ENCODE data around the gene KAT6B. TPM values are rescaled to one million over a fixed set of nuclear protein-coding genes. Genes with fewer than 3 reads are reported as not detected.

Gene KAT6B
- total and polyA plus RNA-seq, 8 donors = 27.6 to 48.1 (median 42.3) TPM

- DNase-seq (no peak), ATAC-seq (peak; percentile 34)
- H3K36me3 ChIP-seq = no peaks in the 10 kb centered on the region
- no peak overlapping the region for H3K4me3 ChIP-seq
- H3K27ac ChIP-seq = no peak overlapping the region
- H3K27me3 ChIP-seq = no peaks in the 10 kb centered on the region
- peaks cover 0 to 3% of the 10 kb centered on the region in 2 donors for H3K4me1 ChIP-seq
- no peaks in the 10 kb centered on the region for H3K9me3 ChIP-seq
- no peak for TF ChIP-seq CTCF (IDR thresholded peaks at IDR 0.05)
- intact Hi-C loops (cut with DNase I) = no loop called here
Observed at GRCh38 chr10:75001715-75002350, 175.4 kb downstream of the KAT6B start.

- ATAC-seq (no peak), DNase-seq (no peak)
- H3K9me3 ChIP-seq = no peaks in the 10 kb centered on the region
- no peak overlapping the region for H3K4me3 ChIP-seq
- H3K36me3 ChIP-seq = no peaks in the 10 kb centered on the region
- intact Hi-C loops (cut with DNase I) = no loop called here
- TF ChIP-seq CTCF (IDR thresholded peaks at IDR 0.05) = no peak
- H3K4me1 ChIP-seq = peaks cover 0 to 3% of the 10 kb centered on the region in 2 donors
- no peak overlapping the region for H3K27ac ChIP-seq
- H3K27me3 ChIP-seq = no peaks in the 10 kb centered on the region
Observed at GRCh38 chr10:75002351-75002725, 175.9 kb downstream of the KAT6B start.

- intact Hi-C loops (cut with DNase I) = no loop called here
- H3K4me3 ChIP-seq = no peak overlapping the region
- ATAC-seq = peak; percentile 58
- TF ChIP-seq CTCF (IDR thresholded peaks at IDR 0.05) = no peak
- DNase-seq = no peak
- H3K9me3 ChIP-seq = no peaks in the 10 kb centered on the region
- no peaks in the 10 kb centered on the region for H3K27me3 ChIP-seq
- no peaks in the 10 kb centered on the region for H3K36me3 ChIP-seq
- no peak overlapping the region for H3K27ac ChIP-seq
- peaks cover 0 to 7% of the 10 kb centered on the region in 2 donors for H3K4me1 ChIP-seq
Observed at GRCh38 chr10:75002967-75003594, 176.7 kb downstream of the KAT6B start.

- no peaks in the 10 kb centered on the region for H3K9me3 ChIP-seq
- no peak for TF ChIP-seq CTCF (IDR thresholded peaks at IDR 0.05)
- H3K27ac ChIP-seq = no peak overlapping the region
- DNase-seq = no peak
- no peak overlapping the region for H3K4me3 ChIP-seq
- intact Hi-C loops (cut with DNase I) = no loop called here
- no peak for ATAC-seq
- peaks cover 0 to 7% of the 10 kb centered on the region in 2 donors for H3K4me1 ChIP-seq
- no peaks in the 10 kb centered on the region for H3K36me3 ChIP-seq
- no peaks in the 10 kb centered on the region for H3K27me3 ChIP-seq
Observed at GRCh38 chr10:75003891-75004290, 177.5 kb downstream of the KAT6B start.

GRCh38 chr10:75007646-75008045 is 181.2 kb downstream of the KAT6B start:
- intact Hi-C loops (cut with DNase I) = no loop called here
- DNase-seq = no peak
- Histone ChIP-seq H3K4me1 (peaks cover 0 to 4% of the 10 kb centered on the region in 2 donors), H3K27ac (no peak overlapping the region), H3K27me3 (no peaks in the 10 kb centered on the region), H3K9me3 (no peaks in the 10 kb centered on the region), H3K36me3 (peaks cover 0 to 6% of the 10 kb centered on the region in 2 donors), H3K4me3 (no peak overlapping the region)
- TF ChIP-seq CTCF (IDR thresholded peaks at IDR 0.05) = no peak
- ATAC-seq = no peak

Measured in left lung (tissue), 10 donors.